ENCODE measurements around the gene COL27A1. TPM values are rescaled to one million over a fixed set of nuclear protein-coding genes. Genes with fewer than 3 reads are reported as not detected.

The COL27A1 gene
- total RNA-seq, 1 experiment from 2014 or later, result not detected

DNA sequence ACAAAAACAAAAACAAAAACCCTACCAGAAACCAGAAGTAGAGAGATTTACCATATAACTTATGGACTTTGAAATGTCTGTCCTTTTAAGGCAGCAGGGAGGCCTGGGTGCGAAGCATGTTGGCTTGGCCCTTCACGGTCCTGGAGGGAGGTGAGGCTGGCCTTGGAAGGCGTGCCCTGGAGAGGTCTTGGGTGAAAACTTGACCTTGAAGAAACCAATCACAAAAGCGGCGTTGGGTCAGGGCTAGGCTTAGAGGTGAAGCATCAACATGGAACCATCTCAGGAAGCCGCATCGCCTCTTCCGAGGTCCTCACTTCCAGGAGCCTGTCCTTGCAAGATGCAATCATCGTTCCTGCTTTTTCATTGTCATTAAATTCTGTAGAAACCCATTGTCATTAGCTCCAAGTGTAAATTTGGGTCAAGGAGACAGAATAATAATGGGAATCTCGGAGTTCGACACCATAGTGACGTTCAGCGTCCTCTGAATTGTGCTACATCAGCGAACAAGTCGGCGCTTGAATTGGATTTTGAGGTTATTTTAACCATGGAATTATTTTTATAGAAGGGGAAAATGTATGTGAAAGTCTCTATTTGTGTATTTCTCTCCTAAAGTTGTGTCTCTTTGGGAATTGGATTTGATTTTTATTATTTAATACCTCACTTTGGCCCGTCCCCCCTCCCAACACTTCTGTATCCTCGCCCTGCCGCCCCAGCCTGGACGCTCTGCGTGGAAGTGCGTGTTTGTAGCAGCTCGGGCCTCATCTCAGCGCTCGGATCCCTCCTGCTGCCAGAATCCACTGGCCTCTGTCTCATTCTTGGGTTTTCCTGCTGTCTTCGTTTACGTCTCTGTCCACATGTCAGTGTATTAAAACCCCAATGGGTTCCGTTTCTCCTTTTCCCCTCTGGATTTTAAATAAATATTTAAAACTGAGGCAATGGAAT lies 156.5 kb downstream of the COL27A1 start:
- Histone ChIP-seq H3K36me3 (ENCODE audit: insufficient read depth, low read length) (no peaks in the 10 kb centered on the region), H3K9me3 (ENCODE audit: low read length) (no peaks in the 10 kb centered on the region), H3K27me3 (ENCODE audit: low read length) (no peaks in the 10 kb centered on the region), H2AFZ (ENCODE audit: low read length) (no peak overlapping the region), H3K4me3 (ENCODE audit: low read length) (no peak overlapping the region), H3K9me2 (replicated peaks; ENCODE audit: insufficient read depth, low read length) (no peaks in the 10 kb centered on the region), H3K79me2 (ENCODE audit: low read length) (no peaks in the 10 kb centered on the region), H3K4me1 (ENCODE audit: low read length) (no peaks in the 10 kb centered on the region), H3K27ac (ENCODE audit: low read length) (no peak overlapping the region), H3K4me2 (ENCODE audit: low read depth, low read length, poor library complexity, severe bottlenecking) (no peak overlapping the region), H4K20me1 (ENCODE audit: insufficient read depth, low read depth, low read length) (no peaks in the 10 kb centered on the region), H3K9ac (ENCODE audit: low read length) (no peak overlapping the region)
- DNase-seq, result no peak

DNA sequence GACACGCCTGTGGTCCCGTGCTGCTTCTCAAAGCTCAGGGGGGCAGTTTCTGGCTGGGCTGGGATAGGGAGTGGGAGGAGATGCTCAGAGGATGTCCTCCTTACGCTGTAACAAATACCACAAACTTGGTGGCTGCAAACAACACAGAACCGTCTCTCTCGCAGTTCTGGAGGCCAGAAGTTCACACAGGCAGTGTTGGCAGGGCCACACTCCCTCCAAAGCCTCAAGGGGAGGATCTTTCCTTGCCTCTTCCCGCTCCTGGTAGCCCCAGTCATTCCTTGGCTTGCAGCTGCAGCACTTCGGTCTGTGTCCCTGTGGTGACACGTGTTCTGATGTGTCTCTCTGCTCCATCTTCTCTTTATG lies 157.2 kb downstream of the COL27A1 start:
- DNase-seq, result no peak
- no peaks in the 10 kb centered on the region for H4K20me1 ChIP-seq (ENCODE audit: insufficient read depth, low read depth, low read length)
- no peak overlapping the region for H2AFZ ChIP-seq (ENCODE audit: low read length)
- no peaks in the 10 kb centered on the region for H3K36me3 ChIP-seq (ENCODE audit: insufficient read depth, low read length)
- no peak overlapping the region for H3K4me2 ChIP-seq (ENCODE audit: low read depth, low read length, poor library complexity, severe bottlenecking)
- H3K27ac ChIP-seq (ENCODE audit: low read length), result no peak overlapping the region
- H3K79me2 ChIP-seq (ENCODE audit: low read length), result no peaks in the 10 kb centered on the region
- H3K4me3 ChIP-seq (ENCODE audit: low read length), result no peak overlapping the region
- H3K9ac ChIP-seq (ENCODE audit: low read length), result no peak overlapping the region
- no peaks in the 10 kb centered on the region for H3K27me3 ChIP-seq (ENCODE audit: low read length)
- H3K4me1 ChIP-seq (ENCODE audit: low read length), result no peaks in the 10 kb centered on the region
- no peaks in the 10 kb centered on the region for H3K9me3 ChIP-seq (ENCODE audit: low read length)
- no peaks in the 10 kb centered on the region for H3K9me2 ChIP-seq (replicated peaks; ENCODE audit: insufficient read depth, low read length)

- no peaks in the 10 kb centered on the region for H3K79me2 ChIP-seq (ENCODE audit: low read length)
- H4K20me1 ChIP-seq (ENCODE audit: insufficient read depth, low read depth, low read length), result no peaks in the 10 kb centered on the region
- H3K9ac ChIP-seq (ENCODE audit: low read length), result no peak overlapping the region
- H2AFZ ChIP-seq (ENCODE audit: low read length), result no peak overlapping the region
- no peaks in the 10 kb centered on the region for H3K27me3 ChIP-seq (ENCODE audit: low read length)
- no peak overlapping the region for H3K27ac ChIP-seq (ENCODE audit: low read length)
- no peak for DNase-seq
- H3K9me2 ChIP-seq (replicated peaks; ENCODE audit: insufficient read depth, low read length), result no peaks in the 10 kb centered on the region
- H3K36me3 ChIP-seq (ENCODE audit: insufficient read depth, low read length), result no peaks in the 10 kb centered on the region
- no peak overlapping the region for H3K4me3 ChIP-seq (ENCODE audit: low read length)
- no peaks in the 10 kb centered on the region for H3K9me3 ChIP-seq (ENCODE audit: low read length)
- H3K4me2 ChIP-seq (ENCODE audit: low read depth, low read length, poor library complexity, severe bottlenecking), result no peak overlapping the region
- H3K4me1 ChIP-seq (ENCODE audit: low read length), result no peaks in the 10 kb centered on the region
These were observed 157.8 kb downstream of the COL27A1 start for GRCh38 chr9:114313186-114313585.

GRCh38 chr9:114314256-114314867 lies 159.0 kb downstream of the COL27A1 start:
- no peaks in the 10 kb centered on the region for H3K9me2 ChIP-seq (replicated peaks; ENCODE audit: insufficient read depth, low read length)
- H3K4me2 ChIP-seq (ENCODE audit: low read depth, low read length, poor library complexity, severe bottlenecking), result no peak overlapping the region
- no peaks in the 10 kb centered on the region for H3K27me3 ChIP-seq (ENCODE audit: low read length)
- H3K9me3 ChIP-seq (ENCODE audit: low read length), result no peaks in the 10 kb centered on the region
- no peak overlapping the region for H3K9ac ChIP-seq (ENCODE audit: low read length)
- H3K4me3 ChIP-seq (ENCODE audit: low read length), result no peak overlapping the region
- no peaks in the 10 kb centered on the region for H4K20me1 ChIP-seq (ENCODE audit: insufficient read depth, low read depth, low read length)
- H3K4me1 ChIP-seq (ENCODE audit: low read length), result no peaks in the 10 kb centered on the region
- H3K36me3 ChIP-seq (ENCODE audit: insufficient read depth, low read length), result no peaks in the 10 kb centered on the region
- H2AFZ ChIP-seq (ENCODE audit: low read length), result no peak overlapping the region
- no peak for DNase-seq
- H3K79me2 ChIP-seq (ENCODE audit: low read length), result no peaks in the 10 kb centered on the region
- no peak overlapping the region for H3K27ac ChIP-seq (ENCODE audit: low read length)

DNA sequence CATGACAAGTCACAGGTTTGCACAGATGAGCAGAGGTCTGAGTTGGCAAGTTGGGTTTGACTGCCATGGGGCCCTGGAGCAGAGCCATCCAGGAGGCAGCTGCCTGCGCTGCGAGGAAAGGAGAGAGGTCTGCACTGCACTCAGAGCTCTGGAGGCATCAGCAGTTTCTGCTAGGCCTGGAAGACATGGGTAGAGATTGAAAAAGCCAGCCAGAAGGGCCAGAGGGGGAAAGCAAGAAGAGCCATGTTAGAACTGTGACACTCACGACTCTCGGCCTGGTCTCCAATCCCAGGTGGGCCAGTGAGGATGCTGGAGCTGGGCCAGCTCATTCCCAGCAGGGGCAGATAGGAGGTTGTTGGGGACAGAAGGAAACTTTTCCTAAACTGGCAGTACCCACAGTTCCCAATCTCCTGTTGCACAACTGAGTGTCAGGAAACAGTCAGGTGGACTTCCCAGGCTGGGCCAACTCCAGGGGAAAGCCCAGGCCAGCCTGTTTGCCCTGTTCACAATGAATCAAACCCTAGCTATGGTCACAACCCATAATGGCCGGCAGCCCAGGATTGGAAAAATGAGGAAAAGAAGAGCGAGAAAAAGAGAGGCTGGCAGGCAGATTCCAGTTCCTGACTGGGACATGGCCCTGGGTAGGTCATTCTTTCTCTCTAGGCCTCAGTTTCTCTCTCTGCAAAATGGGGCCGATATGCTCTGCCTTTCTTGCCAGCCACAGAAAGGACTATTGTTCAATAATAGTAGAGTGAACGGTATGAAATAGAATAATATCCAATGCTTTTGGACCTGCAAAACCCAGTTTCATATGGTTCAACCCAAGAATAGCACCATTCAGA lies 159.8 kb downstream of the COL27A1 start:
- H3K9me3 ChIP-seq (ENCODE audit: low read length), result no peaks in the 10 kb centered on the region
- no peak overlapping the region for H3K9ac ChIP-seq (ENCODE audit: low read length)
- H4K20me1 ChIP-seq (ENCODE audit: insufficient read depth, low read depth, low read length), result no peaks in the 10 kb centered on the region
- no peaks in the 10 kb centered on the region for H3K79me2 ChIP-seq (ENCODE audit: low read length)
- H3K36me3 ChIP-seq (ENCODE audit: insufficient read depth, low read length), result no peaks in the 10 kb centered on the region
- H3K4me3 ChIP-seq (ENCODE audit: low read length), result no peak overlapping the region
- H3K4me1 ChIP-seq (ENCODE audit: low read length), result no peaks in the 10 kb centered on the region
- H3K4me2 ChIP-seq (ENCODE audit: low read depth, low read length, poor library complexity, severe bottlenecking), result no peak overlapping the region
- no peak for DNase-seq
- no peak overlapping the region for H2AFZ ChIP-seq (ENCODE audit: low read length)
- no peaks in the 10 kb centered on the region for H3K9me2 ChIP-seq (replicated peaks; ENCODE audit: insufficient read depth, low read length)
- no peak overlapping the region for H3K27ac ChIP-seq (ENCODE audit: low read length)
- no peaks in the 10 kb centered on the region for H3K27me3 ChIP-seq (ENCODE audit: low read length)

- Histone ChIP-seq H3K27ac (ENCODE audit: low read length) (no peak overlapping the region), H3K9ac (ENCODE audit: low read length) (no peak overlapping the region), H3K4me3 (ENCODE audit: low read length) (no peak overlapping the region), H3K4me2 (ENCODE audit: low read depth, low read length, poor library complexity, severe bottlenecking) (no peak overlapping the region), H3K27me3 (ENCODE audit: low read length) (no peaks in the 10 kb centered on the region), H2AFZ (ENCODE audit: low read length) (no peak overlapping the region), H3K9me3 (ENCODE audit: low read length) (no peaks in the 10 kb centered on the region), H4K20me1 (ENCODE audit: insufficient read depth, low read depth, low read length) (no peaks in the 10 kb centered on the region), H3K9me2 (replicated peaks; ENCODE audit: insufficient read depth, low read length) (no peaks in the 10 kb centered on the region), H3K36me3 (ENCODE audit: insufficient read depth, low read length) (no peaks in the 10 kb centered on the region), H3K79me2 (ENCODE audit: low read length) (no peaks in the 10 kb centered on the region), H3K4me1 (ENCODE audit: low read length) (no peaks in the 10 kb centered on the region)
- DNase-seq, result no peak
These were observed 160.5 kb downstream of the COL27A1 start for GRCh38 chr9:114315723-114316363.

GRCh38 chr9:114316605-114317230 lies 161.4 kb downstream of the COL27A1 start:
- Histone ChIP-seq H3K27ac (ENCODE audit: low read length) (no peak overlapping the region), H3K9ac (ENCODE audit: low read length) (no peak overlapping the region), H4K20me1 (ENCODE audit: insufficient read depth, low read depth, low read length) (no peaks in the 10 kb centered on the region), H2AFZ (ENCODE audit: low read length) (no peak overlapping the region), H3K9me3 (ENCODE audit: low read length) (no peaks in the 10 kb centered on the region), H3K9me2 (replicated peaks; ENCODE audit: insufficient read depth, low read length) (no peaks in the 10 kb centered on the region), H3K79me2 (ENCODE audit: low read length) (no peaks in the 10 kb centered on the region), H3K4me3 (ENCODE audit: low read length) (no peak overlapping the region), H3K27me3 (ENCODE audit: low read length) (no peaks in the 10 kb centered on the region), H3K36me3 (ENCODE audit: insufficient read depth, low read length) (no peaks in the 10 kb centered on the region), H3K4me2 (ENCODE audit: low read depth, low read length, poor library complexity, severe bottlenecking) (no peak overlapping the region), H3K4me1 (ENCODE audit: low read length) (no peaks in the 10 kb centered on the region)
- DNase-seq, result no peak

All from Karpas-422 (cell line).